Measurements from ENCODE around the gene TEDC1. TPM values are rescaled to one million over a fixed set of nuclear protein-coding genes. Genes with fewer than 3 reads are reported as not detected.

TEDC1 gene
- total RNA-seq, 1 experiment from 2014 or later: 17.9 TPM

DNA sequence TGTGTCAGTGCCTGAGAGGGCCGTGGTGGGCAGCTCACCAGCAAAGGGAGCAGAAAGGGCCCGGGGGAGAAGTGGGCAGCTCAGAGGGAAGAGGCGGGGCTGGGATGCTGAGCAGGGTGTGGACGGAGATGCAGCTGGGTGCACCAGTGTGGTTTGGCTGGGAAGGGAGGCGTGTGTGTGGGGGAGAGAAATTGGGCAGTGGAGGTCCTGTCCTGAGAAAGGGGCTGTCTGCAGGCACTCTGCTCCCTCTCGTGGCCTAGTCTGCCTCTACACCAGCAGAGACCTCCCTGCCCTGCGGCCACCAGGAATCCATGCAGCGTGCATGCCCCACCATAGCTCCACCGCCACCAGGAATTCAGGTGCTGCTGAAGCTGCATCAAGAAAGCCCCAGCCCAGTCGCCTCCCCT is 41.7 kb downstream of the TEDC1 start:
- Mint-ChIP-seq H3K4me1 (no peaks in the 10 kb centered on the region), H3K27ac (no peak overlapping the region), H3K36me3 (peaks cover 12% of the 10 kb centered on the region), H3K9me3 (peaks cover 21% of the 10 kb centered on the region), H3K4me3 (no peak overlapping the region), H3K27me3 (ENCODE audit: low read depth) (peaks cover 37% of the 10 kb centered on the region)
- ChIA-PET POLR2A (no interaction called here), CTCF (interaction anchor here (1.0 to 1.3 kb wide), 2 partner anchors 52 to 62 kb away, joined by 3 to 8 read pairs; no protein-coding TSS in a partner anchor)
- no peak for TF ChIP-seq ETV6 (CRISPR knock-in tag; IDR thresholded peaks at IDR 0.05)
- TF ChIP-seq, protein P1, sequence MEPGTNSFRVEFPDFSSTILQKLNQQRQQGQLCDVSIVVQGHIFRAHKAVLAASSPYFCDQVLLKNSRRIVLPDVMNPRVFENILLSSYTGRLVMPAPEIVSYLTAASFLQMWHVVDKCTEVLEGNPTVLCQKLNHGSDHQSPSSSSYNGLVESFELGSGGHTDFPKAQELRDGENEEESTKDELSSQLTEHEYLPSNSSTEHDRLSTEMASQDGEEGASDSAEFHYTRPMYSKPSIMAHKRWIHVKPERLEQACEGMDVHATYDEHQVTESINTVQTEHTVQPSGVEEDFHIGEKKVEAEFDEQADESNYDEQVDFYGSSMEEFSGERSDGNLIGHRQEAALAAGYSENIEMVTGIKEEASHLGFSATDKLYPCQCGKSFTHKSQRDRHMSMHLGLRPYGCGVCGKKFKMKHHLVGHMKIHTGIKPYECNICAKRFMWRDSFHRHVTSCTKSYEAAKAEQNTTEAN (CRISPR knock-in tag; IDR thresholded peaks at IDR 0.05): no peak
- TF ChIP-seq FOXK1 (CRISPR knock-in tag; IDR thresholded peaks at IDR 0.05): no peak
- no peak for TF ChIP-seq RELA (CRISPR knock-in tag; IDR thresholded peaks at IDR 0.05; ENCODE audit: borderline replicate concordance)
- TF ChIP-seq, protein P2, sequence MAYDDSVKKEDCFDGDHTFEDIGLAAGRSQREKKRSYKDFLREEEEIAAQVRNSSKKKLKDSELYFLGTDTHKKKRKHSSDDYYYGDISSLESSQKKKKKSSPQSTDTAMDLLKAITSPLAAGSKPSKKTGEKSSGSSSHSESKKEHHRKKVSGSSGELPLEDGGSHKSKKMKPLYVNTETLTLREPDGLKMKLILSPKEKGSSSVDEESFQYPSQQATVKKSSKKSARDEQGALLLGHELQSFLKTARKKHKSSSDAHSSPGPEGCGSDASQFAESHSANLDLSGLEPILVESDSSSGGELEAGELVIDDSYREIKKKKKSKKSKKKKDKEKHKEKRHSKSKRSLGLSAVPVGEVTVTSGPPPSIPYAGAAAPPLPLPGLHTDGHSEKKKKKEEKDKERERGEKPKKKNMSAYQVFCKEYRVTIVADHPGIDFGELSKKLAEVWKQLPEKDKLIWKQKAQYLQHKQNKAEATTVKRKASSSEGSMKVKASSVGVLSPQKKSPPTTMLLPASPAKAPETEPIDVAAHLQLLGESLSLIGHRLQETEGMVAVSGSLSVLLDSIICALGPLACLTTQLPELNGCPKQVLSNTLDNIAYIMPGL (CRISPR knock-in tag; IDR thresholded peaks at IDR 0.05): no peak
- TF ChIP-seq ZNF512 (CRISPR knock-in tag; IDR thresholded peaks at IDR 0.05; ENCODE audit: borderline replicate concordance): no peak
- no peak for TF ChIP-seq CREB1 (CRISPR knock-in tag; IDR thresholded peaks at IDR 0.05)
- DNase-seq (ENCODE audit: low spot score): peak; percentile 24
- peak; percentile 57 for ATAC-seq

GRCh38 chr14:105533391-105533790 is 42.3 kb downstream of the TEDC1 start:
- ATAC-seq (no peak), DNase-seq (ENCODE audit: low spot score) (no peak)
- TF ChIP-seq NR1H2 (CRISPR knock-in tag; IDR thresholded peaks at IDR 0.05) (no peak), RELA (CRISPR knock-in tag; IDR thresholded peaks at IDR 0.05; ENCODE audit: borderline replicate concordance) (no peak)
- TF ChIP-seq, protein P2 (CRISPR knock-in tag; IDR thresholded peaks at IDR 0.05): no peak
- ChIA-PET CTCF (interaction anchor here (1.3 kb wide), 1 partner anchor 52 kb away, joined by 8 read pairs; no protein-coding TSS in a partner anchor), POLR2A (no interaction called here)
- Mint-ChIP-seq H3K27me3 (ENCODE audit: low read depth) (peaks cover 33% of the 10 kb centered on the region), H3K4me1 (no peaks in the 10 kb centered on the region), H3K27ac (no peak overlapping the region), H3K9me3 (peaks cover 21% of the 10 kb centered on the region), H3K36me3 (peaks cover 12% of the 10 kb centered on the region), H3K4me3 (no peak overlapping the region)

- no peak for ATAC-seq
- TF ChIP-seq TP53 (CRISPR knock-in tag; IDR thresholded peaks at IDR 0.05): no peak
- TF ChIP-seq, protein P3, sequence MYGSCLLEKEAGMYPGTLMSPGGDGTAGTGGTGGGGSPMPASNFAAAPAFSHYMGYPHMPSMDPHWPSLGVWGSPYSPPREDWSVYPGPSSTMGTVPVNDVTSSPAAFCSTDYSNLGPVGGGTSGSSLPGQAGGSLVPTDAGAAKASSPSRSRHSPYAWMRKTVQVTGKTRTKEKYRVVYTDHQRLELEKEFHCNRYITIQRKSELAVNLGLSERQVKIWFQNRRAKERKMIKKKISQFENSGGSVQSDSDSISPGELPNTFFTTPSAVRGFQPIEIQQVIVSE (CRISPR knock-in tag; IDR thresholded peaks at IDR 0.05; ENCODE audit: borderline replicate concordance): no peak
- TF ChIP-seq, protein P4, sequence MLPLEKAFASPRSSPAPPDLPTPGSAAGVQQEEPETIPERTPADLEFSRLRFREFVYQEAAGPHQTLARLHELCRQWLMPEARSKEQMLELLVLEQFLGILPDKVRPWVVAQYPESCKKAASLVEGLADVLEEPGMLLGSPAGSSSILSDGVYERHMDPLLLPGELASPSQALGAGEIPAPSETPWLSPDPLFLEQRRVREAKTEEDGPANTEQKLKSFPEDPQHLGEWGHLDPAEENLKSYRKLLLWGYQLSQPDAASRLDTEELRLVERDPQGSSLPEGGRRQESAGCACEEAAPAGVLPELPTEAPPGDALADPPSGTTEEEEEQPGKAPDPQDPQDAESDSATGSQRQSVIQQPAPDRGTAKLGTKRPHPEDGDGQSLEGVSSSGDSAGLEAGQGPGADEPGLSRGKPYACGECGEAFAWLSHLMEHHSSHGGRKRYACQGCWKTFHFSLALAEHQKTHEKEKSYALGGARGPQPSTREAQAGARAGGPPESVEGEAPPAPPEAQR (CRISPR knock-in tag; IDR thresholded peaks at IDR 0.05): no peak
- TF ChIP-seq ZNF396 (CRISPR knock-in tag; IDR thresholded peaks at IDR 0.05; ENCODE audit: borderline replicate concordance): no peak
- TF ChIP-seq, protein P5, sequence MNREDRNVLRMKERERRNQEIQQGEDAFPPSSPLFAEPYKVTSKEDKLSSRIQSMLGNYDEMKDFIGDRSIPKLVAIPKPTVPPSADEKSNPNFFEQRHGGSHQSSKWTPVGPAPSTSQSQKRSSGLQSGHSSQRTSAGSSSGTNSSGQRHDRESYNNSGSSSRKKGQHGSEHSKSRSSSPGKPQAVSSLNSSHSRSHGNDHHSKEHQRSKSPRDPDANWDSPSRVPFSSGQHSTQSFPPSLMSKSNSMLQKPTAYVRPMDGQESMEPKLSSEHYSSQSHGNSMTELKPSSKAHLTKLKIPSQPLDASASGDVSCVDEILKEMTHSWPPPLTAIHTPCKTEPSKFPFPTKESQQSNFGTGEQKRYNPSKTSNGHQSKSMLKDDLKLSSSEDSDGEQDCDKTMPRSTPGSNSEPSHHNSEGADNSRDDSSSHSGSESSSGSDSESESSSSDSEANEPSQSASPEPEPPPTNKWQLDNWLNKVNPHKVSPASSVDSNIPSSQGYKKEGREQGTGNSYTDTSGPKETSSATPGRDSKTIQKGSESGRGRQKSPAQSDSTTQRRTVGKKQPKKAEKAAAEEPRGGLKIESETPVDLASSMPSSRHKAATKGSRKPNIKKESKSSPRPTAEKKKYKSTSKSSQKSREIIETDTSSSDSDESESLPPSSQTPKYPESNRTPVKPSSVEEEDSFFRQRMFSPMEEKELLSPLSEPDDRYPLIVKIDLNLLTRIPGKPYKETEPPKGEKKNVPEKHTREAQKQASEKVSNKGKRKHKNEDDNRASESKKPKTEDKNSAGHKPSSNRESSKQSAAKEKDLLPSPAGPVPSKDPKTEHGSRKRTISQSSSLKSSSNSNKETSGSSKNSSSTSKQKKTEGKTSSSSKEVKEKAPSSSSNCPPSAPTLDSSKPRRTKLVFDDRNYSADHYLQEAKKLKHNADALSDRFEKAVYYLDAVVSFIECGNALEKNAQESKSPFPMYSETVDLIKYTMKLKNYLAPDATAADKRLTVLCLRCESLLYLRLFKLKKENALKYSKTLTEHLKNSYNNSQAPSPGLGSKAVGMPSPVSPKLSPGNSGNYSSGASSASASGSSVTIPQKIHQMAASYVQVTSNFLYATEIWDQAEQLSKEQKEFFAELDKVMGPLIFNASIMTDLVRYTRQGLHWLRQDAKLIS (CRISPR knock-in tag; IDR thresholded peaks at IDR 0.05; ENCODE audit: borderline replicate concordance): no peak
- no peak for TF ChIP-seq JUN (CRISPR knock-in tag; IDR thresholded peaks at IDR 0.05)
- no peak for TF ChIP-seq ZNF263 (CRISPR knock-in tag; IDR thresholded peaks at IDR 0.05; ENCODE audit: low read depth)
- TF ChIP-seq RORB (CRISPR knock-in tag; IDR thresholded peaks at IDR 0.05): no peak
- TF ChIP-seq NFYB (CRISPR knock-in tag; conservative IDR thresholded peaks at IDR 0.05; ENCODE audit: low read depth): no peak
- no peak for TF ChIP-seq KAT7 (CRISPR knock-in tag; IDR thresholded peaks at IDR 0.05; ENCODE audit: borderline replicate concordance)
Observed at GRCh38 chr14:105533811-105534498, 42.9 kb downstream of the TEDC1 start.

More at GRCh38 chr14:105533811-105534498, 42.9 kb downstream of the TEDC1 start:
- ChIA-PET CTCF (no interaction called here), POLR2A (no interaction called here)
- H3K36me3 Mint-ChIP-seq: peaks cover 15% of the 10 kb centered on the region
- H3K4me3 Mint-ChIP-seq: no peak overlapping the region
- H3K27me3 Mint-ChIP-seq (ENCODE audit: low read depth): peaks cover 31% of the 10 kb centered on the region
- no peaks in the 10 kb centered on the region for H3K4me1 Mint-ChIP-seq
- DNase-seq (ENCODE audit: low spot score): no peak
- peaks cover 25% of the 10 kb centered on the region for H3K9me3 Mint-ChIP-seq
- H3K27ac Mint-ChIP-seq: no peak overlapping the region
